Measurements from ENCODE around the gene AUNIP. TPM values are rescaled to one million over a fixed set of nuclear protein-coding genes. Genes with fewer than 3 reads are reported as not detected.

Gene AUNIP
- total RNA-seq, 1 donor from 2014 or later: 6.2 TPM

DNA sequence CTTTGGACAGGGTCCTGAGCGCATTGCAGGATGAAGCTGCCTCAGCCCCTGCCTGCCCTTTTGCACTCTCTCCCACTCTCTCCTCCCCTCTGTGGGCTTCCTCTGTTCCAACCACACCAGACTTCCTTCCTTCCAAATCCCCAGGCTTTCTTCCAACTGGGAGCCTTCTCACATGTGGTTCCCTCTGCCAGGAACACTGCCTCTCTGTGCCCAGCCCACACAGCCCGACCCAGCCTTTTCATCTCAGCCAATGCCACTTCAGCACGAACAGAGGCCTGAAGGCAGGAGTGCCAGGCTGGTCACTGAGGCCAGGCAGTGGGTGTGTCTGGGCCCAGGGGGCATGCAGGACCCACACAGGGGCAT lies 53.4 kb downstream of the AUNIP start:
- TF ChIP-seq, protein P1, sequence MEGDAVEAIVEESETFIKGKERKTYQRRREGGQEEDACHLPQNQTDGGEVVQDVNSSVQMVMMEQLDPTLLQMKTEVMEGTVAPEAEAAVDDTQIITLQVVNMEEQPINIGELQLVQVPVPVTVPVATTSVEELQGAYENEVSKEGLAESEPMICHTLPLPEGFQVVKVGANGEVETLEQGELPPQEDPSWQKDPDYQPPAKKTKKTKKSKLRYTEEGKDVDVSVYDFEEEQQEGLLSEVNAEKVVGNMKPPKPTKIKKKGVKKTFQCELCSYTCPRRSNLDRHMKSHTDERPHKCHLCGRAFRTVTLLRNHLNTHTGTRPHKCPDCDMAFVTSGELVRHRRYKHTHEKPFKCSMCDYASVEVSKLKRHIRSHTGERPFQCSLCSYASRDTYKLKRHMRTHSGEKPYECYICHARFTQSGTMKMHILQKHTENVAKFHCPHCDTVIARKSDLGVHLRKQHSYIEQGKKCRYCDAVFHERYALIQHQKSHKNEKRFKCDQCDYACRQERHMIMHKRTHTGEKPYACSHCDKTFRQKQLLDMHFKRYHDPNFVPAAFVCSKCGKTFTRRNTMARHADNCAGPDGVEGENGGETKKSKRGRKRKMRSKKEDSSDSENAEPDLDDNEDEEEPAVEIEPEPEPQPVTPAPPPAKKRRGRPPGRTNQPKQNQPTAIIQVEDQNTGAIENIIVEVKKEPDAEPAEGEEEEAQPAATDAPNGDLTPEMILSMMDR (conservative IDR thresholded peaks at IDR 0.05; ENCODE audit: low read depth, low read length): no peak
- H3K4me3 ChIP-seq (ENCODE audit: low read depth, low read length): no peak overlapping the region
- no peak for DNase-seq (ENCODE audit: low read depth)

DNA sequence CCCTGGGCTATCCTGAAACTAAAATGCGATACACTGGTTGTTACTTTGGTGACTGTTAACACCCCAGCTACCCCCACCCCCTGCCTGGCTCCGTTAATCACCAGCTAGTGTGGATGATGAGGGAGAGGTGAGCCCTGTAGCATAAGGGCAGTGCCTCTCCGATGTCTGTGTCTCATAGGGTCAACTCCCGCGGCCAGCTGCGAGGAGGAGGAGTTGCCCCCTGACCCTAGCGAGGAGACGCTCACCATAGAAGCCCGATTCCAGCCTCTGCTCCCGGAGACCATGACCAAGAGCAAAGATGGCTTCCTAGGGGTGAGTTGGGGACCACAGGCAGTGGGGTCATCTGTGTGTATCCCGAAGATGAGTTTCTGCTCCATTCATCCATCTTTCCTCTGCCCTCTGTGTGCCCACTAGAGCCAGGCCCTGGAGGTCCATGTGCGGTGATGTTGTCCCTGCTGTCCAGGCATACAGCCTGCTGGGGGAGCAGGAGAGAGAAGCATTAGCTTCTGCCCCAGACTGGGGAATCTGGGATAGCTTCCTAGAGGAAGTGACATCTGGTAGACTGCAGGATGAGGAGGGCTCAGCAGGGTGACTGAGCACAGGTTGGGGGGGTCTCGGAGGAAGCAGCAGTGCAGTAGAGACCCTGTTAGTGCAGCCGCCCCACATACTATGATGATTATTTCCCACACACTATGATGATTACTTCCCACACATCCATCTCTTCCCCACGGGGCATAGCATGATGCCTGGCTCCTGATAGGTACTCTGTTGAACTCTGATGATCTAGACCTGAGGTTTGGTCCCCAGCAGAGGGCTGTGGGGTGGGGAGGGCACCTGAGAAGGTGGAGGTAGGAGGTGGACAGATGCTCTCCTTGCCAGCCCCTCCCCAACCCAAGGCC lies 54.0 kb downstream of the AUNIP start:
- no peak overlapping the region for H3K4me3 ChIP-seq (ENCODE audit: low read depth, low read length)
- DNase-seq (ENCODE audit: low read depth): no peak
- TF ChIP-seq, protein P1 (conservative IDR thresholded peaks at IDR 0.05; ENCODE audit: low read depth, low read length): no peak

DNA sequence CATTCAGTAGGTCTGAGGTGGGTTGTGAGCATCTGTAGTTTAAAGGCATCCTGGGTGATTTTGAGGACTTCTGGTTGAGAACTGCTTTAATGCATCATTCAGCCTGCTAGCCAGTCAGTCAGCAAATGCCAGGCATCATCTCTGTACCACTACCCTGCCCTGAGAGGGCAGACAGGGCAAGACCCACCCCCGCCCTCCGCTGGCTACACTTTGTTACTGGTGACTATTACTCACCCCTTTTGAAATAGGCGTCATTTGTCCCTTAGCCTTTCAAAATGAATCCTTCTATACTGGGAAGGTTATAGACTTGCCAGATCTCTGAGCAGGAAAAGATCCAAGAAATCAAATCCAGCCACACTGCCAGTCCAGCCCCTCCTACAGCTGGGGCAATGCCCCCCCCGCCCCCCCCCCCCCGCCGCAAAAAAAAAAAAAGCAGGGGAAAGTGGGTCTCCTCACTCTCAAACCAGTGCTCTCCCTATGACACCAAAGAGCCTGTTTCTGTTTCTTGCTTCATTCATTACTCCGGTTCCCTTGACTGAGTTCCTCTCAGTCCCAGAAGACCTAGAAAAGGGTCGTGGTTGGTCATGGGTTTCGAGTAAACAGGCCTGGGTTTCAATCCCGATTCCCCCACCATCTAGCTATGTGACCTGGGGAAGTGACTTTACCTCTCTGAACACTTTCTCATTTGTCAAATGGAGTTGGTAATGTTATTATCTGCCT lies 54.9 kb downstream of the AUNIP start:
- TF ChIP-seq, protein P1 (conservative IDR thresholded peaks at IDR 0.05; ENCODE audit: low read depth, low read length): no peak
- no peak overlapping the region for H3K4me3 ChIP-seq (ENCODE audit: low read depth, low read length)
- no peak for DNase-seq (ENCODE audit: low read depth)

DNA sequence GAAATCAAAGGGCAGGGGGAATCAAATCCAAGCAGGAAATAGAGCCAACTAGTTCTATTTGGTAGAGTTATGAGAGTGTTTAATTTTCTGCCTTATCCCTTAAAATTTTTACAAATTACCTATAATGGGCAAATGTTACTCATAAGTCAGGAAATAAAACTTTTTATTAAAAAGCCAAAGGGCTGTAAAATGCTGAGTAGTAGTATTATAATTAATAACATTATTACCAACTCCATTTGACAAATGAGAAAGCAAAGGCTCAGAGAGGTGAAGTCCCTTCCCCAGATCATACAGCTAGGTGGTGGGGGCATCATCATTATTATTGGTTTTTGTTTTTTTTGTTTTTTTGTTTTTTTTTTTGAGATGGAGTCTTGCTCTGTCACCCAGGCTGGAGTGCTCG lies 55.9 kb downstream of the AUNIP start:
- no peak for DNase-seq (ENCODE audit: low read depth)
- no peak overlapping the region for H3K4me3 ChIP-seq (ENCODE audit: low read depth, low read length)
- TF ChIP-seq, protein P1 (conservative IDR thresholded peaks at IDR 0.05; ENCODE audit: low read depth, low read length): no peak

DNA sequence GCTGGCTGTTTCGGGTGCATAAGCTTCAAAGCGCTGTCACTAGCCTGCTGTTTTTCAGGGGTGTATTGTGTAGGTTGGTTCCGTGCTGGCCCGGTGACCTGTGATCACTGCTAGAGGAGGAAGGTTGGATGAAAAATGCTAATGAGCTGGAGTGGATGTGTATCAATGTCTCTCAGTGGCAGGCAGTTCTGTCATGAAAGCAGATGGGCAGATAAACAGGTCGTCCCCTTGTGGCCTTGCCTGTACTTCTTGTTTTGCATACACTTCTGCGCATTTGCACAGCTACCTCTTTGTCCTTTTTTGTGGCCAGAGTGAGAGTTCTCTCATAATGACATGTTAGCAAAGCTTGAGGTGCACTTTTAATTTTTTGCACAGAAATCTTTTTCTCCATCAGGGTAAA lies 56.3 kb downstream of the AUNIP start:
- TF ChIP-seq, protein P1 (conservative IDR thresholded peaks at IDR 0.05; ENCODE audit: low read depth, low read length): no peak

DNA sequence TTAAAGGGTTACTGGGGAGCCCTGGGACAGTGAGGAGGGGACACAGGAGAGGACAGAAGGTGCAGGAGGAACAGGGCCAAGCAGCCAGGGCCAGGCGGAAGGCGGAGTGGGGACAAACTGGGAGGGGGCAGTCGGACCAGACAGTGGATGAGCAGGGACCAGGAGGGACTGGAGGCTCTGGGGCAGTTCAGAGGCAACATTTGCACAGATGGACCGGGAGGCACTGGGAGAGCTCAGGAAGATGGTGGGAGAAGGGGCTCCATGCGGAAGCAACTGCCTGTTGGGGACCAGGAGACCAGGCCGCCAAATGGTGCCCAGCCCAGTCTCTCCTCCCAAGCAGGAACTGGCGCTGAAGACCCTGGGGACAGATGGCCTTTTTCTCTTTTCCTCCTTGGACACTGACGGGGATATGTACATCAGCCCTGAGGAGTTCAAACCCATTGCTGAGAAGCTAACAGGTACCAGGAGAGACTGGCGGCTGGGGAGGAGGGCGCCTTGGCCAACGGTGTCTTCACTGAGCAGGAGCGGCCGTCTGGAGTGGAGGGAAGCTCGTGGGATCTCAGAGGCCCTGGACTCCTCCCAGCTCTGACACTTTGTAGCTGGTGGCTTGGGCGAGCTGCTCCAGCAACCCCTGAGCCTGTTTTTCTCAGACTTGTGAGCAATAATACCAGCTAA lies 58.4 kb downstream of the AUNIP start:
- TF ChIP-seq, protein P1 (conservative IDR thresholded peaks at IDR 0.05; ENCODE audit: low read depth, low read length): no peak
- H3K4me3 ChIP-seq (ENCODE audit: low read depth, low read length): peak overlapping the region; percentile 62
- no peak for DNase-seq (ENCODE audit: low read depth)

More for the DNA sequence above, 56.3 kb downstream of the AUNIP start:
- DNase-seq (ENCODE audit: low read depth): no peak
- no peak overlapping the region for H3K4me3 ChIP-seq (ENCODE audit: low read depth, low read length)
